ENCODE data around the gene DPF1. TPM values are rescaled to one million over a fixed set of nuclear protein-coding genes. Genes with fewer than 3 reads are reported as not detected.

Gene DPF1
- total RNA-seq, 2 experiments from 2014 or later: 0.41 to 0.77 TPM

GRCh38 chr19:38164526-38164925 lies 59.5 kb downstream of the DPF1 start:
- no peak overlapping the region for H3K27ac Mint-ChIP-seq
- H3K4me3 Mint-ChIP-seq: no peak overlapping the region
- H3K27me3 Mint-ChIP-seq (ENCODE audit: low read depth): no peaks in the 10 kb centered on the region
- no peak for DNase-seq
- CTCF ChIA-PET: no interaction called here
- H3K4me1 Mint-ChIP-seq (ENCODE audit: low read depth): no peaks in the 10 kb centered on the region
- H3K36me3 Mint-ChIP-seq (ENCODE audit: low read depth): peaks cover 39% of the 10 kb centered on the region
- H3K9me3 Mint-ChIP-seq: peaks cover 17% of the 10 kb centered on the region
- intact Hi-C loops (cut with micrococcal nuclease): no loop called here

GRCh38 chr19:38163419-38164290 lies 60.4 kb downstream of the DPF1 start:
- H3K27ac Mint-ChIP-seq: no peak overlapping the region
- H3K9me3 Mint-ChIP-seq: peaks cover 17% of the 10 kb centered on the region
- no peak overlapping the region for H3K4me3 Mint-ChIP-seq
- H3K27me3 Mint-ChIP-seq (ENCODE audit: low read depth): no peaks in the 10 kb centered on the region
- peaks cover 39% of the 10 kb centered on the region for H3K36me3 Mint-ChIP-seq (ENCODE audit: low read depth)
- intact Hi-C loops (cut with micrococcal nuclease): no loop called here
- CTCF ChIA-PET: no interaction called here
- H3K4me1 Mint-ChIP-seq (ENCODE audit: low read depth): no peaks in the 10 kb centered on the region
- no peak for DNase-seq

GRCh38 chr19:38162632-38163031 lies 61.4 kb downstream of the DPF1 start:
- CTCF ChIA-PET: interaction anchor here (1.3 kb wide), 1 partner anchor 260 kb away, joined by 3 read pairs; no protein-coding TSS in a partner anchor
- Mint-ChIP-seq H3K4me3 (no peak overlapping the region), H3K27me3 (ENCODE audit: low read depth) (no peaks in the 10 kb centered on the region), H3K4me1 (ENCODE audit: low read depth) (no peaks in the 10 kb centered on the region), H3K36me3 (ENCODE audit: low read depth) (peaks cover 48% of the 10 kb centered on the region), H3K27ac (no peak overlapping the region), H3K9me3 (peaks cover 17% of the 10 kb centered on the region)
- intact Hi-C loops (cut with micrococcal nuclease): no loop called here
- no peak for DNase-seq

- DNase-seq: no peak
- Mint-ChIP-seq H3K4me1 (ENCODE audit: low read depth) (no peaks in the 10 kb centered on the region), H3K27me3 (ENCODE audit: low read depth) (no peaks in the 10 kb centered on the region), H3K9me3 (peaks cover 17% of the 10 kb centered on the region), H3K27ac (no peak overlapping the region), H3K36me3 (ENCODE audit: low read depth) (peaks cover 49% of the 10 kb centered on the region), H3K4me3 (no peak overlapping the region)
- CTCF ChIA-PET: interaction anchor here (1.3 kb wide), 1 partner anchor 260 kb away, joined by 3 read pairs; no protein-coding TSS in a partner anchor
- intact Hi-C loops (cut with micrococcal nuclease): no loop called here
These were observed 61.9 kb downstream of the DPF1 start for GRCh38 chr19:38162094-38162493.

Other genes with a start within 250 kb of the DPF1 start
- gene PPP1R14A, start 32.2 kb upstream of the DPF1 start, total RNA-seq: not detected
- gene SPINT2, start 40.4 kb upstream of the DPF1 start, total RNA-seq: 10 to 100 TPM; 35.3 to 36.5 TPM
- not detected for gene C19orf33, start 80.0 kb upstream of the DPF1 start, total RNA-seq
- 10 to 100 TPM; 56.0 to 61.1 TPM for gene YIF1B, start 91.7 kb upstream of the DPF1 start, total RNA-seq
- gene KCNK6, start 95.6 kb upstream of the DPF1 start, total RNA-seq: 1 to 10 TPM; 4.7 to 5.8 TPM
- 1 to 10 TPM; 2.5 to 2.7 TPM for gene CATSPERG, start 111.6 kb upstream of the DPF1 start, total RNA-seq
- 100 to 1,000 TPM; 194 to 204 TPM for gene PSMD8, start 150.3 kb upstream of the DPF1 start, total RNA-seq
- under 1 TPM; 0.26 to 0.40 TPM for gene GGN, start 163.8 kb upstream of the DPF1 start, total RNA-seq
- 1 to 10 TPM; 1.6 to 1.7 TPM for gene SPRED3, start 164.5 kb upstream of the DPF1 start, total RNA-seq
- gene FAM98C, start 178.9 kb upstream of the DPF1 start, total RNA-seq: 10 to 100 TPM; 21.5 to 27.0 TPM
- under 1 TPM; 0.30 to 0.41 TPM for gene RASGRP4, start 202.0 kb upstream of the DPF1 start, total RNA-seq
- gene RYR1, start 209.5 kb upstream of the DPF1 start, total RNA-seq: 1 to 10 TPM in 1 of 2 experiments, under 1 TPM in 1; 0.96 to 1.6 TPM

All from activated naive CD4-positive, alpha-beta T cell treated with anti-CD3 and anti-CD28 coated beads for 36 hours (primary cell).